Right lobe of liver (tissue), 4 donors: Measurements from ENCODE around the gene LRPAP1.

ENCODE experiments used
- CTCF ChIP-seq, 4 donors: fragments of 200-600 bp in 3 of 4; fragments of 450-650 bp in 1 of 4; IDR thresholded peaks; one replicate each; pipeline versions ENCODE4 v1.5.1 to v1.8.0; 2016 to 2022; ENCODE audit warnings: antibody characterized with exemption in 4 of 4, mild to moderate bottlenecking in 2 of 4
- POLR2A ChIP-seq: fragments of 450-650 bp; IDR thresholded peaks from one replicate; pipeline ENCODE4 v1.6.1; 2017; ENCODE audit warnings: antibody characterized with exemption, mild to moderate bottlenecking
- donor health status: DM: no; HTN: no; CAD: no.
- donor health status: DM: no; HTN: no; CAD: no.
- donor health status: DM: no; HTN: yes; CAD: no.

GRCh38 chr4:3466691-3467600, 65.3 kb downstream of the LRPAP1 start:
- TF ChIP-seq CTCF (IDR thresholded peaks at IDR 0.05) (no peak), POLR2A (no peak)
